SKM-1 treated with dmso at 0.1 percent for 144 hours (cell line): Measurements from ENCODE around the gene PPP2R1B.
"Not testable (repeated sequence)": the region's sequence is repeated elsewhere in the genome, so short reads cannot be mapped to it uniquely, and the experiment has no call there.

Experiments
- DNase-seq: peaks from one replicate; lab custom pipeline; 2025; ENCODE audit not compliant: unreplicated experiment; lab: John Stamatoyannopoulos, UW

PPP2R1B gene

GRCh38 chr11:111727431-111727830, 38.8 kb downstream of the PPP2R1B start:
- no peak for DNase-seq

- no peak for DNase-seq
Observed at GRCh38 chr11:111726301-111726713, 39.9 kb downstream of the PPP2R1B start.

GRCh38 chr11:111725621-111726020, 40.6 kb downstream of the PPP2R1B start:
- no peak for DNase-seq

- DNase-seq = no peak
Observed at GRCh38 chr11:111724615-111725129, 41.5 kb downstream of the PPP2R1B start.

- no peak for DNase-seq
Observed at GRCh38 chr11:111723595-111723994, 42.6 kb downstream of the PPP2R1B start.

- no peak for DNase-seq
Observed at GRCh38 chr11:111722501-111722900, 43.7 kb downstream of the PPP2R1B start.

GRCh38 chr11:111720801-111721494, 45.2 kb downstream of the PPP2R1B start:
- DNase-seq = no peak

- no peak for DNase-seq
Observed at GRCh38 chr11:111719379-111719778, 46.8 kb downstream of the PPP2R1B start.

- no peak for DNase-seq
Observed at GRCh38 chr11:111718859-111719258, 47.3 kb downstream of the PPP2R1B start.

- no peak for DNase-seq
Observed at GRCh38 chr11:111718436-111718835, 47.8 kb downstream of the PPP2R1B start.

- not testable (repeated sequence) for DNase-seq
Observed at GRCh38 chr11:111717660-111718059, 48.5 kb downstream of the PPP2R1B start.

GRCh38 chr11:111715142-111715816, 50.9 kb downstream of the PPP2R1B start:
- no peak for DNase-seq

GRCh38 chr11:111714522-111714921, 51.7 kb downstream of the PPP2R1B start:
- DNase-seq = no peak

GRCh38 chr11:111707691-111708067, 58.5 kb downstream of the PPP2R1B start:
- no peak for DNase-seq

GRCh38 chr11:111707039-111707690, 59.0 kb downstream of the PPP2R1B start:
- no peak for DNase-seq

- DNase-seq = no peak
Observed at GRCh38 chr11:111703576-111703975, 62.6 kb downstream of the PPP2R1B start.

- DNase-seq = no peak
Observed at GRCh38 chr11:111702623-111703022, 63.6 kb downstream of the PPP2R1B start.

- no peak for DNase-seq
Observed at GRCh38 chr11:111700162-111700561, 66.0 kb downstream of the PPP2R1B start.

GRCh38 chr11:111699579-111700156, 66.5 kb downstream of the PPP2R1B start:
- no peak for DNase-seq

GRCh38 chr11:111698852-111699559, 67.2 kb downstream of the PPP2R1B start:
- no peak for DNase-seq

- no peak for DNase-seq
Observed at GRCh38 chr11:111697933-111698371, 68.2 kb downstream of the PPP2R1B start.
